HL-60 (cell line): ENCODE measurements around the gene SSPN.

Experiments used
- CTCF ChIP-seq: IDR thresholded peaks from one replicate; pipeline ENCODE4 v1.5.1; 2011; ENCODE audit warnings: low read length, control low read depth, inconsistent platforms; ENCODE audit not compliant: insufficient read depth
- GABPA ChIP-seq: IDR thresholded peaks from 2 replicates; pipeline ENCODE4 v1.6.1; 2012; ENCODE audit warnings: low read depth
- POLR2AphosphoS5 ChIP-seq: IDR thresholded peaks from 2 replicates; pipeline ENCODE4 v1.6.1; 2012; ENCODE audit warnings: low read depth
- REST ChIP-seq: IDR thresholded peaks from 2 replicates; pipeline ENCODE4 v1.6.1; 2012; ENCODE audit warnings: low read depth; ENCODE audit not compliant: insufficient replicate concordance
- SPI1 ChIP-seq: IDR thresholded peaks from 2 replicates; pipeline ENCODE4 v1.6.1; 2012; ENCODE audit warnings: low read depth, mild to moderate bottlenecking, borderline replicate concordance

- TF ChIP-seq GABPA (no peak), REST (no peak), CTCF (no peak), POLR2AphosphoS5 (no peak), SPI1 (no peak)
These were observed 98.2 kb downstream of the SSPN start for GRCh38 chr12:26293612-26294011.
